BLaER1 (cell line): ENCODE data around the gene STPG3.
"Not testable (repeated sequence)": the region's sequence is repeated elsewhere in the genome, so short reads cannot be mapped to it uniquely, and the experiment has no call there.

Experiments used
- H3K27ac ChIP-seq: shearing (Covaris generic); formaldehyde crosslinking; 2 replicates; pipeline ENCODE4 v1.8.1; 2022
- H3K27me3 ChIP-seq: shearing (Covaris generic); formaldehyde crosslinking; 2 replicates; pipeline ENCODE4 v1.8.1; 2022
- H3K36me3 ChIP-seq: shearing (Covaris generic); formaldehyde crosslinking; 2 replicates; pipeline ENCODE4 v1.8.1; 2022
- H3K4me1 ChIP-seq: shearing (Covaris generic); formaldehyde crosslinking; 2 replicates; pipeline ENCODE4 v1.8.1; 2022
- H3K4me2 ChIP-seq: shearing (Covaris generic); formaldehyde crosslinking; 2 replicates; pipeline ENCODE4 v1.8.1; 2022
- H3K4me3 ChIP-seq: shearing (Covaris generic); formaldehyde crosslinking; 2 replicates; pipeline ENCODE4 v1.8.1; 2022
- H3K9ac ChIP-seq: shearing (Covaris generic); formaldehyde crosslinking; 2 replicates; pipeline ENCODE4 v1.8.1; 2022
- H3K9me3 ChIP-seq: shearing (Covaris generic); formaldehyde crosslinking; 2 replicates; pipeline ENCODE4 v1.8.1; 2022
- H4K20me1 ChIP-seq: shearing (Covaris generic); formaldehyde crosslinking; 2 replicates; pipeline ENCODE4 v1.8.1; 2022
- Cebpa-rat ChIP-seq: shearing (Covaris generic); IDR thresholded peaks from 2 replicates; pipeline ENCODE4 v1.8.1; 2022

Gene STPG3

DNA sequence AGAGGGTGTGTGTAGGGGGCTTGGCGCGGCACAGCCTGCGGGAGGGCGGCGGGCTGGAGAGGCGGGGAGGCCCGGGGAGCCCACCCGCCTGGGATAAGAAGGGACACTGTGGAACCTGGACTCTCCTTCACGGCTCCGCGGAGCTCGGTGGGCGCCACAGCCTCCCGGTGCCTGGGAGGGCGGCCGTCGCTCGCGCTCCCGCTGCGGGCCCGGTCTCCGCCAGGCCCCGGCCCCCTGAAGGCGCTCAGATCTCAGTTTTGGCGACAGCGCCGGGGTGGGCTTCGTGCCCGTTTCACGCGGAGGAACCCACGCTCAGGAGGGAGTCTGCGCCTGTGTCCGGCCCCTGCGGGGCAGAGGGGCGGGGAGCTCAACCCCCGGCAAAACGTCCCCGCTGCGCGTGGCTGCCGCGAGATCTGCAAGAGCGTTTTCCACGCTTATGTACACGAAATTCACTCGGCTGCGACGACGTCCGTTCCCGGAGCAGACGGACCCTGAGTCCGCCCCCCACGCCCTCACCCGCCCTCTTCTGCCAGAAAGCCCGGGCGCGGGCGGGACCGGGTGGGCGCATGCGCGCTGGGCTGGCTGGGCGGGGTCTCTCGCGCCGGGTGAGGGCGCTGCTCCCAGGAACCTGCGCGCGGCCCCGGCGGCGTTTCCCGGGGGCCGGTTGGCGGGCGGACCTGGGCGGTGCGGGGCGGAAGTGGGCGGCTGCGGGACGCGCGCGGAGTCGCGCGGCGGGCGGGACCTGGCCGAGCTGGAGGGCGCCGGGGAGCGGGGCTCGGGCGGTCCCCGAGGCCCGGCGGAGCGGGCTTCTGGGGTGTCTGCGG lies 3.8 kb downstream of the STPG3 start, which contains the start of gene NELFB:
NELFB (plus strand) TSS at position 704 of the 824 bp plus-strand sequence.
- no peaks in the 10 kb centered on the region for H3K9me3 ChIP-seq
- H3K27me3 ChIP-seq, result no peaks in the 10 kb centered on the region
- H3K4me2 ChIP-seq, result peak within 1 kb of the TSS; percentile 100
- peak within 1 kb of the TSS; percentile 93 for H3K27ac ChIP-seq
- peaks cover 23% of the 10 kb centered on the region for H4K20me1 ChIP-seq
- peaks cover 65% of the 10 kb centered on the region for H3K4me1 ChIP-seq
- H3K4me3 ChIP-seq, result peak within 1 kb of the TSS; percentile 99
- peak within 1 kb of the TSS; percentile 94 for H3K9ac ChIP-seq
- TF ChIP-seq Cebpa-rat, result no peak
- peaks cover 30% of the 10 kb centered on the region for H3K36me3 ChIP-seq

DNA sequence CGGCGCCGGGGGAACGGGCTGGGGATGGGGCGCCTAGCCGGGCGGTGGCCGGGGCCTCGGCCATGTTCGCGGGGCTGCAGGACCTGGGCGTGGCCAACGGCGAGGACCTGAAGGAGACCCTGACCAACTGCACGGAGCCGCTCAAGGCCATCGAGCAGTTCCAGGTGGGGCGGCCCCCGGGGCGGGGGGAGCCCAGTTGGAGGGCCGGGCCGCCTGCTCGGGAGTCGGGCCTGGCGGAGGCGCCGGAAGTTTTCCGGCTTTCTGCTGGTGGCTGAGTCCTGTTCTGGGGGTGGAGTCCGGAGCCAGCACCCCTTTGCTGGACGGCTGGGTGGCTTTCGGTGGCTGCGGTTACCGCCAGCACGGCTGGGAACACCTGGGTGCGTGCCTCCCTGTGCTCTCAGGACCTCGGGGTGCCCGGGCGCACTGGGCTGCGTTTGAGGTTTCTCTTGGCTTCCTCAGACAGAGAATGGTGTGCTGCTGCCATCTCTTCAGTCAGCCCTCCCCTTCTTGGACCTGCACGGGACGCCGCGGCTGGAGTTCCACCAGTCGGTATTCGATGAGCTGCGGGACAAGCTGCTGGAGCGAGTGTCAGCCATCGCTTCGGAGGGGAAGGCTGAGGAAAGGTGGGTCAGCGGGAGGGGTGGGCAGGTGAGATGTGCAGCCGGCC lies 4.5 kb downstream of the STPG3 start:
- Histone ChIP-seq H3K4me1 (peaks cover 62% of the 10 kb centered on the region), H3K4me3 (peak overlapping the region; percentile 99), H3K36me3 (peaks cover 33% of the 10 kb centered on the region), H4K20me1 (peaks cover 23% of the 10 kb centered on the region), H3K4me2 (peak overlapping the region; percentile 98), H3K27ac (peak overlapping the region; percentile 93), H3K9ac (peak overlapping the region; percentile 94), H3K27me3 (no peaks in the 10 kb centered on the region), H3K9me3 (no peaks in the 10 kb centered on the region)
- no peak for TF ChIP-seq Cebpa-rat

DNA sequence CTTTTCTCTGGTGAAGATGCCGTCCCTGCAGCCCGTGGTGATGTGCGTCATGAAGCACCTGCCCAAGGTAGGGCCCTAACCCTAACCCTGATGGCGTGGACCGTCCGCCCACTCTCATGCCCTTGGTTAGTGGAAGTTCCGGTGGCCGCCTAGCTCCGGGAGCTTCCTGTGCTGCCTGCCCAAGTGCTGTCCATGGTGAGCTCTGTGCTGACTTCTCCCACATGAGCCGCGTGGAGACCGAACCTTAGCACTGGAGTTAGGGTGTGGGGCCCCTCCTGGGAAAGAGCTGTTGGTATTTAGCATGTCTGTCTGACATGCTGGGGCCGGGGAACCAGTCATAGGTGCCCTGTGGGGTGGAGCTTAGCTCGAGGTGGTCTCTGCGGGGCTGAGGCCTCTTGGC lies 5.3 kb downstream of the STPG3 start:
- Histone ChIP-seq H3K27ac (peak overlapping the region; percentile 93; the same call in 1 of the 2 replicates), H3K4me2 (peak overlapping the region; percentile 98), H3K4me1 (peaks cover 57% of the 10 kb centered on the region), H3K36me3 (peaks cover 41% of the 10 kb centered on the region), H3K9me3 (no peaks in the 10 kb centered on the region), H3K4me3 (peak overlapping the region; percentile 99), H4K20me1 (peaks cover 23% of the 10 kb centered on the region), H3K9ac (peak overlapping the region; percentile 94), H3K27me3 (no peaks in the 10 kb centered on the region)
- TF ChIP-seq Cebpa-rat, result no peak

DNA sequence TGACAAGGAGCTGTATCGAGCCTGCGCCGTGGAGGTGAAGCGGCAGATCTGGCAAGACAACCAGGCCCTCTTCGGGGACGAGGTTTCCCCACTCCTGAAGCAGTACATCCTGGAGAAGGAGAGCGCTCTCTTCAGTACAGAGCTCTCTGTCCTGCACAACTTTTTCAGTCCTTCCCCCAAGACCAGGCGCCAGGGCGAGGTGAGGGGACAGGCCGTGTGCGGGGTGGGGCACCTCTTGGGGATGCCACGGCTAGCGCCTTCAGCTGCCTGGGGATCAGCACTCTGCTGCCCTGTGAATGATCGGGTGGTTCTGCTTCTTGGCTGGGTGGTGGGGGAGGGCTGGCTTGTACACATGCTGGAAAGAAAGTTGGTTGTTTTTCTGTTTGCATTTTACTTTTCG lies 5.8 kb downstream of the STPG3 start:
- H3K4me2 ChIP-seq, result peak overlapping the region; percentile 98
- no peak for TF ChIP-seq Cebpa-rat
- peaks cover 23% of the 10 kb centered on the region for H4K20me1 ChIP-seq
- H3K36me3 ChIP-seq, result peaks cover 46% of the 10 kb centered on the region
- peaks cover 57% of the 10 kb centered on the region for H3K4me1 ChIP-seq
- no peaks in the 10 kb centered on the region for H3K9me3 ChIP-seq
- H3K4me3 ChIP-seq, result peak overlapping the region; percentile 99
- H3K9ac ChIP-seq, result peak overlapping the region; percentile 94
- H3K27me3 ChIP-seq, result no peaks in the 10 kb centered on the region
- peak overlapping the region; percentile 93; the same call in 1 of the 2 replicates for H3K27ac ChIP-seq

DNA sequence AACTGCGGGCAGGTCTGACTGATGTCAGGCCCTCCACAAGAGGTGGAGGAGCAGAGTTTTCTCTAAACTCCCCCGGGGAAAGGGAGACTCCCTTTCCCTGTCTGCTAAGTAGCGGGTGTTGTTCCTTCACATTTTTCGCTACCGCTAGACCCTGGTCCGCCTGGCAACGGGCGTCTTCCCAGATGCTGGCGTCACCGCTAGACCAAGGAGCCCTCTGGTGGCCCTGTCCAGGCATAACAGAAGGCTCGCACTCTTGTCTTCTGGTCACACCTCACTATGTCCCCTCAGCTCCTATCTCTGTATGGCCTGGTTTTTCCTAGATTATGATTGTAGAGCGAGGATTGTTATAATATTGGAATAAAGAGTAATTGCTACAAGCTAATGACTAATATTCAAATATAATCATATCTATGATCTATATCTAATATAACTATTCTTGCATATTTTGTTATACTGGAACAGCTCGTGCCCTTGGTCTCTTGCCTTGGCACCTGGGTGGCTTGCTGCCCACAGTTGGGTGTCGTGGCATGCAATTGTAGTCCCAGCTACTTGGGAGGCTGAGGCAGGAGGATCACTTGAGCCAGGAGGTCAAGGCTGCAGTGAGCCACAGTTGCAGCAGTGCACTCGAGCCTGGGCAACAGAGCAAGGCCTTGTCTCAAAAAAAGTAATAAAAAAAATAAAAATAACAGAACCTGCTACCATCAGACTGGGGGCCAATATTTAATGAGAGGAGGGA lies 11.3 kb downstream of the STPG3 start:
- not testable (repeated sequence) for H4K20me1 ChIP-seq, H3K9me3 ChIP-seq, H3K9ac ChIP-seq, H3K4me3 ChIP-seq, H3K27me3 ChIP-seq, H3K27ac ChIP-seq, H3K4me2 ChIP-seq
- H3K36me3 ChIP-seq, result peaks cover 83% of the 10 kb centered on the region
- H3K4me1 ChIP-seq, result peaks cover 24% of the 10 kb centered on the region

DNA sequence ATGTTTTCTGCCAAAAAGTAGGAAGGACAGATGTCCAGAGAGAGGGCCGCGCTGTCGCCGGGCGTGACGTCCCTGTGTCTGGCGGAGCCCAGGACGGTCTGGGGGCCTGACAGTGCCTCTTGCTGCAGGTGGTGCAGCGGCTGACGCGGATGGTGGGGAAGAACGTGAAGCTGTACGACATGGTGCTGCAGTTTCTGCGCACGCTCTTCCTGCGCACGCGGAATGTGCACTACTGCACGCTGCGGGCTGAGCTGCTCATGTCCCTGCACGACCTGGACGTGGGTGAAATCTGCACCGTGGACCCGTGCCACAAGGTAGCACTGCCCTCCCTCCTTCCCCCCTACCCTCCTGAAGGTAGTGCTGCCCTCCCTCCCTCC lies 11.8 kb downstream of the STPG3 start:
- H3K27me3 ChIP-seq, result no peaks in the 10 kb centered on the region
- H3K4me1 ChIP-seq, result peaks cover 24% of the 10 kb centered on the region
- H3K36me3 ChIP-seq, result peaks cover 87% of the 10 kb centered on the region
- H3K9ac ChIP-seq, result no peak overlapping the region
- no peak overlapping the region for H3K27ac ChIP-seq
- no peaks in the 10 kb centered on the region for H3K9me3 ChIP-seq
- H3K4me2 ChIP-seq, result no peak overlapping the region
- no peak overlapping the region for H3K4me3 ChIP-seq
- H4K20me1 ChIP-seq, result peaks cover 9% of the 10 kb centered on the region; the same call in 1 of the 2 replicates
- no peak for TF ChIP-seq Cebpa-rat

DNA sequence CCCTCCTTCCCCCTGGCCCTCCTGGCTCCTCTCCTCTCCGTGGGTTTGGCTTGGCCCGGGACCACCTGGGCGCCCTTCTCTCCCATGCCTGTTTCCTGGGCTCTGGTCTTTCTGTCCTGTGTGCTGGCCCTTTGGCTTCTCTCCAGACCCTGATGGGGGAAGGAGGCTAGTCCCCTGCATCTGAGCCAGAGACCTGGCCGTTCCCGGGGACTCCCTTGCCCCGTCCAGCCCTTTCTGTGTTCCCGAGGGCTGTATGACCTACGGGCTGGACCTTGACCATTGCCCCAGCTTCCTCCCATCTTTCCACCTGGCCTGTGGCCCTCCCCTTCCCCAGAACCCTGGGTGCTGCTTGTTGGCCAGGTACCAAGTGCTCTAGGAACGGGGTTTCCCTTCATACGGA lies 12.4 kb downstream of the STPG3 start:
- no peak overlapping the region for H3K27ac ChIP-seq
- H3K36me3 ChIP-seq, result peaks cover 87% of the 10 kb centered on the region
- H3K27me3 ChIP-seq, result no peaks in the 10 kb centered on the region
- H3K4me2 ChIP-seq, result no peak overlapping the region
- no peak overlapping the region for H3K4me3 ChIP-seq
- no peaks in the 10 kb centered on the region for H3K9me3 ChIP-seq
- H3K9ac ChIP-seq, result no peak overlapping the region
- TF ChIP-seq Cebpa-rat, result no peak
- H3K4me1 ChIP-seq, result peaks cover 24% of the 10 kb centered on the region
- peaks cover 9% of the 10 kb centered on the region; the same call in 1 of the 2 replicates for H4K20me1 ChIP-seq

DNA sequence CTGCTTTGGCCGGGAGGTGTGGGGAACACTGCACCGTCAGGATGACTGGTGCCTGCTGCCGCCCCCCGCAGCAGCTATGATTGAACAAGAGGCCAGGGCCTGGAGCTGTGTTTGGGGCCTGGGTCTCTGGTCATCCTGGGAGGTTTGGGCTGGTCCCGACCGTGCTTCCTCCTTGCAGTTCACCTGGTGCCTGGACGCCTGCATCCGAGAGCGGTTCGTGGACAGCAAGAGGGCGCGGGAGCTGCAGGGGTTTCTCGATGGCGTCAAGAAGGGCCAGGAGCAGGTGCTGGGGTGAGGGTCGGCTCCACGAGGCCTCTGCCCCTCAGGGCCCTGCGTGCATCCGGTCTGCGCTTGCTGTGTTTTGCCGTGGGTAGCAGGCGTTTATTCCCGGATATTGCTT lies 13.0 kb downstream of the STPG3 start:
- no peak overlapping the region for H3K4me2 ChIP-seq
- H3K4me3 ChIP-seq, result no peak overlapping the region
- no peak overlapping the region for H3K27ac ChIP-seq
- no peaks in the 10 kb centered on the region for H3K27me3 ChIP-seq
- peaks cover 87% of the 10 kb centered on the region for H3K36me3 ChIP-seq
- H4K20me1 ChIP-seq, result peaks cover 8% of the 10 kb centered on the region; the same call in 1 of the 2 replicates
- TF ChIP-seq Cebpa-rat, result no peak
- no peaks in the 10 kb centered on the region for H3K9me3 ChIP-seq
- H3K9ac ChIP-seq, result no peak overlapping the region
- peaks cover 26% of the 10 kb centered on the region for H3K4me1 ChIP-seq

DNA sequence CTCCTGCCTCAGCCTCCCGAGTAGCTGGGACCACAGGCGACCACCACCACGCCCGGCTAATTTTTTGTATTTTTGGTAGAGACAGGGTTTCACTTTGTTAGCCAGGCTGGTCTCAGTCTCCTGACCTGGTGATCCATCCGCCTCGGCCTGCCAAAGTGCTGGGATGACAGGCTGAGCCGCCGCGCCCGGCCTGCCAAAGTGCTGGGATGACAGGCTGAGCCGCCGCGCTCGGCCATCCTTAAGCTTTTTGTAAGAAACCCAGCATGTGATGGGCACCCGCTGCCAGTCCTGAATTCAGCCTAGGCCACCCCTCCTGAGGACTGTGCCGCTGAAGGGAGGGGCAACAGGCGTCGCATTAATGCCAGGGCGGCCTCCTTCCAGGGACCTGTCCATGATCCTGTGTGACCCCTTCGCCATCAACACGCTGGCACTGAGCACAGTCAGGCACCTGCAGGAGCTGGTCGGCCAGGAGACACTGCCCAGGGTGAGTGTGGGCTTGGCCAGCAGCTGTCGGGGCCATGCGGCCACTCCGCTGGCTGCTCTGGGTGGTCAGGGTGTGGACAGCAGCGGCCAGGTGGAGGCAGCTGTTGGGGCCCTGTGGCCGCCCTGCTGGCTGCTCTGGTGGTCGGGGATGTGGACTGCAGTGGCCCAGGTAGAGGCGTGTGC lies 14.5 kb downstream of the STPG3 start:
- peaks cover 38% of the 10 kb centered on the region for H3K4me1 ChIP-seq
- peaks cover 90% of the 10 kb centered on the region for H3K36me3 ChIP-seq
- no peak overlapping the region for H3K4me2 ChIP-seq
- no peak for TF ChIP-seq Cebpa-rat
- H3K27me3 ChIP-seq, result no peaks in the 10 kb centered on the region
- H4K20me1 ChIP-seq, result peaks cover 8% of the 10 kb centered on the region; the same call in 1 of the 2 replicates
- no peak overlapping the region for H3K9ac ChIP-seq
- H3K4me3 ChIP-seq, result no peak overlapping the region
- no peaks in the 10 kb centered on the region for H3K9me3 ChIP-seq
- H3K27ac ChIP-seq, result no peak overlapping the region
